Neuronal stem cell (in vitro differentiated cells): ENCODE data around the gene BORA.

ENCODE experiments used
- DNase-seq: peaks from one replicate; pipeline ENCODE4 v3.0.0-alpha.2; 2013; ENCODE audit warnings: low spot score
- H2AFZ ChIP-seq: one replicate; pipeline ENCODE4 v1.6.1; 2013; ENCODE audit warnings: mild to moderate bottlenecking, low read length, inconsistent platforms
- H2AK5ac ChIP-seq: 2 replicates; pipeline ENCODE4 v1.6.1; 2013; ENCODE audit warnings: low read depth, mild to moderate bottlenecking, inconsistent platforms, low read length, moderate library complexity, mixed read lengths
- H2BK120ac ChIP-seq: 2 replicates; pipeline ENCODE4 v1.6.1; 2013; ENCODE audit warnings: low read depth, mild to moderate bottlenecking, inconsistent platforms, low read length, moderate library complexity, mixed read lengths
- H2BK12ac ChIP-seq: one replicate; pipeline ENCODE4 v1.6.1; 2013; ENCODE audit warnings: low read length, inconsistent platforms
- H2BK15ac ChIP-seq: 2 replicates; pipeline ENCODE4 v1.6.1; 2013; ENCODE audit warnings: mild to moderate bottlenecking, low read length, inconsistent platforms, mixed read lengths
- H2BK5ac ChIP-seq: one replicate; pipeline ENCODE4 v1.6.1; 2013; ENCODE audit warnings: inconsistent platforms, mild to moderate bottlenecking, low read length, moderate library complexity
- H3K14ac ChIP-seq: one replicate; pipeline ENCODE4 v1.6.1; 2013; ENCODE audit warnings: low read length, inconsistent platforms
- H3K18ac ChIP-seq: 2 replicates; pipeline ENCODE4 v1.6.1; 2013; ENCODE audit warnings: low read length, inconsistent platforms
- H3K23ac ChIP-seq: 2 replicates; pipeline ENCODE4 v1.6.1; 2013; ENCODE audit warnings: low read depth, mild to moderate bottlenecking, mixed read lengths, low read length, inconsistent platforms; ENCODE audit not compliant: poor library complexity
- H3K27ac ChIP-seq: replicated peaks from 3 replicates; pipeline ENCODE4 v1.5.1; 2013; ENCODE audit warnings: low read length, inconsistent platforms
- H3K27me3 ChIP-seq, 3 experiments: 2 replicates each; pipeline ENCODE4 v1.6.1; 2013; ENCODE audit warnings: low read length in 3 of 3, mild to moderate bottlenecking in 2 of 3, inconsistent platforms in 1 of 3, low read depth in 1 of 3, mixed read lengths in 1 of 3, moderate library complexity in 1 of 3; ENCODE audit not compliant: control insufficient read depth in 3 of 3, insufficient read depth in 3 of 3
- H3K36me3 ChIP-seq, 2 donors: replicated peaks in 1 of 2; 2 replicates each; pipeline ENCODE4 v1.6.1; 2013; ENCODE audit warnings: low read length in 2 of 2; ENCODE audit not compliant: control insufficient read depth in 2 of 2, insufficient read depth in 2 of 2
- H3K4ac ChIP-seq: 2 replicates; pipeline ENCODE4 v1.6.1; 2013; ENCODE audit warnings: inconsistent platforms, mild to moderate bottlenecking, low read length, moderate library complexity
- H3K4me1 ChIP-seq, 2 donors: 1 replicate in 1 of 2; 2 replicates in 1 of 2; pipeline ENCODE4 v1.6.1; 2013; ENCODE audit warnings: low read length in 2 of 2, low read depth in 1 of 2; ENCODE audit not compliant: control insufficient read depth in 2 of 2, insufficient read depth in 1 of 2
- H3K4me2 ChIP-seq: one replicate; pipeline ENCODE4 v1.6.1; 2013; ENCODE audit warnings: mild to moderate bottlenecking, low read length, inconsistent platforms; ENCODE audit not compliant: insufficient read depth, poor library complexity, severe bottlenecking
- H3K4me3 ChIP-seq, 2 donors: 2 replicates each; pipeline ENCODE4 v1.5.1; 2013; ENCODE audit warnings: low read length in 2 of 2, mild to moderate bottlenecking in 2 of 2, inconsistent platforms in 1 of 2, moderate library complexity in 1 of 2
- H3K79me1 ChIP-seq: one replicate; pipeline ENCODE4 v1.6.1; 2013; ENCODE audit warnings: low read depth, mild to moderate bottlenecking, inconsistent platforms, low read length, moderate library complexity
- H3K9ac ChIP-seq: one replicate; pipeline ENCODE4 v1.6.1; 2013; ENCODE audit warnings: mild to moderate bottlenecking, low read depth, low read length, inconsistent platforms; ENCODE audit not compliant: poor library complexity
- H3K9me3 ChIP-seq, 2 donors: replicated peaks in 1 of 2; 2 replicates each; pipeline versions ENCODE3 to v1.6.1; 2013; ENCODE audit warnings: low read length in 2 of 2, mild to moderate bottlenecking in 2 of 2, inconsistent platforms in 1 of 2, low read depth in 1 of 2, mixed read lengths in 1 of 2, moderate library complexity in 1 of 2; ENCODE audit not compliant: control insufficient read depth in 2 of 2, insufficient read depth in 1 of 2
- H4K8ac ChIP-seq: one replicate; pipeline ENCODE4 v1.6.1; 2013; ENCODE audit warnings: low read depth, mild to moderate bottlenecking, inconsistent platforms, low read length, moderate library complexity
- H4K91ac ChIP-seq: one replicate; pipeline ENCODE4 v1.6.1; 2013; ENCODE audit warnings: low read length, low read depth, mild to moderate bottlenecking, inconsistent platforms; ENCODE audit not compliant: poor library complexity
- WGBS, 2 donors: extraction: QIAGEN DNeasy Blood & Tissue Kit; methylation state at CpG; one replicate each; pipeline ENCODE4 v1.1.7; 2013; ENCODE audit warnings: missing lambda C conversion rate in 2 of 2, mixed read lengths in 1 of 2; ENCODE audit not compliant: insufficient read length in 2 of 2, insufficient replicate concordance in 1 of 2; ENCODE audit errors: extremely low coverage in 2 of 2; 5-methylcytosine and 5-hydroxymethylcytosine counted together

BORA gene

DNA sequence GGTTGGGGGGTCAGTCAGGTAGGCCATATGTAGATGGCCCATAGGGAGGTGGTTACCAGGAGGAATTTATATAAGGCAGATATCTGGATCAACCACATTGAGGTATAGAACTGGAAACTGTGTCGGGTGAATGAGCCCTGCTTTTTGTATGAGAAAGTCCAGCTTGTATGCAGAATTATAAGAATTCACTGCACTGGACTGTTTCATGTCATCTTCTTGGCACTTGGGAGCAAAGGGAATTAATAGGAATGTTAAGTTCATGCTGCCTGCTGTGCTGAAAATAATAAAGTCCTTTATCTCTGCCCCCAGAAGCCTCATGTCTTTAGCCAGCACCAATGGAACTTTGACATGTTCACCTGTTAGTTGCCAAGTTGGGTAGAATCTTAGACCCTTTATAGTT is 12.3 kb downstream of the BORA start:
- DNase-seq: no peak
- Histone ChIP-seq H3K27ac (no peak overlapping the region), H3K9ac (no peak overlapping the region), H3K27me3 (no peaks in the 10 kb centered on the region), H3K4ac (no peak overlapping the region), H2AFZ (no peak overlapping the region), H2BK5ac (no peak overlapping the region), H4K91ac (no peak overlapping the region), H3K4me2 (no peak overlapping the region), H3K4me3 (no peak overlapping the region), H3K36me3 (peaks cover 7 to 97% of the 10 kb centered on the region in 2 donors), H3K23ac (no peak overlapping the region), H4K8ac (no peak overlapping the region), H2BK15ac (no peak overlapping the region), H3K79me1 (no peaks in the 10 kb centered on the region), H2AK5ac (no peak overlapping the region), H3K14ac (no peak overlapping the region), H3K9me3 (no peaks in the 10 kb centered on the region), H3K18ac (no peak overlapping the region), H2BK120ac (no peak overlapping the region), H2BK12ac (no peak overlapping the region), H3K4me1 (no peaks in the 10 kb centered on the region)
- no CpG with 5 or more reads among the region's 1 CpG for WGBS, 2 donors

- Histone ChIP-seq H3K9me3 (no peaks in the 10 kb centered on the region), H2AK5ac (no peak overlapping the region), H3K27me3 (no peaks in the 10 kb centered on the region), H3K4me1 (no peaks in the 10 kb centered on the region), H3K4ac (no peak overlapping the region), H3K27ac (no peak overlapping the region), H3K79me1 (no peaks in the 10 kb centered on the region), H2BK120ac (no peak overlapping the region), H4K91ac (no peak overlapping the region), H4K8ac (no peak overlapping the region), H2BK15ac (no peak overlapping the region), H3K18ac (no peak overlapping the region), H2AFZ (no peak overlapping the region), H3K14ac (no peak overlapping the region), H2BK12ac (no peak overlapping the region), H3K4me2 (no peak overlapping the region), H3K4me3 (no peak overlapping the region), H3K9ac (no peak overlapping the region), H3K36me3 (peaks cover 11 to 97% of the 10 kb centered on the region in 2 donors), H3K23ac (no peak overlapping the region), H2BK5ac (no peak overlapping the region)
- WGBS, 2 donors: no CpG with 5 or more reads among the region's 1 CpG
- DNase-seq: no peak
Observed at GRCh38 chr13:72745260-72745659, 17.5 kb downstream of the BORA start.

DNA sequence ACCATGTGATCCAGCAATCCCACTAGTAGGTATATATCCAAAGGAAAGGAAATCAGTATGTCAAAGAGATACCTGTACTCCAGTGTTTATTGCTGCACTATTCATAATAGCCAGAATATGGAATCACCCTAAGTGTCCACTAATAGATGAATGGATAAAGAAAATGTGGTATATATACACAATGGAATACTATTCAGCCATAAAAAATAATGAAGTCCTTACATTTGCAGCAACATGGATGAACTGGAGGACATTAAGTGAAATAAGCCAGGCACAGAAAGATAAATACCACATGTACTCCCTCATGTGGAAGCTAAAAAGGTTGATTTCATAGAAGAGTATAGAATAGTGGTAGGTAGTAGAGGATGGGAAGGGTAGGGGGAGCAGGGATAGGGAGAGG is 23.5 kb downstream of the BORA start:
- Histone ChIP-seq H3K27ac (no peak overlapping the region), H3K4me1 (no peaks in the 10 kb centered on the region), H3K9me3 (peaks cover 0 to 10% of the 10 kb centered on the region in 2 donors), H3K79me1 (no peaks in the 10 kb centered on the region), H3K4me3 (no peak overlapping the region), H3K36me3 (peaks cover 12 to 100% of the 10 kb centered on the region in 2 donors), H4K91ac (no peak overlapping the region), H3K18ac (no peak overlapping the region), H2BK120ac (no peak overlapping the region), H2BK15ac (no peak overlapping the region), H3K9ac (no peak overlapping the region), H3K14ac (no peak overlapping the region), H2AK5ac (no peak overlapping the region), H3K4me2 (no peak overlapping the region), H2AFZ (no peak overlapping the region), H3K23ac (no peak overlapping the region), H2BK12ac (no peak overlapping the region), H3K4ac (no peak overlapping the region), H4K8ac (no peak overlapping the region), H2BK5ac (no peak overlapping the region), H3K27me3 (no peaks in the 10 kb centered on the region)
- DNase-seq: no peak

DNA sequence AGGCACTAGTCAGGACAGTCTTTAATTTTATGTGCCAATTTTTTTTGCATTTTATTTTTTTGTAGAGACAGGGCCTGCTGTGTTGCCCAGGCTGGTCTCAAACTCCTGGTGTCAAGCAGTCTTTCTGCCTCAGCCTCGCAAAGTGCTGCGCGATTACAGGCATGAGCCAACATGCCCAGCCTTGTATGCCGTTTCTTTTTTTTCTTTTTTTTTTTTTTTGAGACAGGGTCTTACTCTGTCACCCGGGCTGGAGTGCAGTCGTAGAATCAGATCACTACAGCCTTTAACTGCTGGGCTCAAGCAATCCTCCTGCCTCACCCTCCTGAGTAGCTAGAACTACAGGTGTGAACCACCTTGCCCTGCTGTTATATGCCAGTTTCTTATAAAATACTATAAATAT is 26.4 kb downstream of the BORA start:
- H3K4me2 ChIP-seq: no peak overlapping the region
- H3K14ac ChIP-seq: no peak overlapping the region
- no peak overlapping the region for H2BK5ac ChIP-seq
- WGBS, 2 donors: no CpG with 5 or more reads among the region's 6 CpGs
- no peak overlapping the region for H3K18ac ChIP-seq
- H3K23ac ChIP-seq: no peak overlapping the region
- no peak overlapping the region for H2BK15ac ChIP-seq
- H2AFZ ChIP-seq: no peak overlapping the region
- no peak overlapping the region for H2AK5ac ChIP-seq
- H4K8ac ChIP-seq: no peak overlapping the region
- no peak overlapping the region for H2BK12ac ChIP-seq
- peaks cover 11 to 99% of the 10 kb centered on the region in 2 donors for H3K36me3 ChIP-seq
- H3K27ac ChIP-seq: no peak overlapping the region
- H3K4me3 ChIP-seq: no peak overlapping the region
- H3K79me1 ChIP-seq: no peaks in the 10 kb centered on the region
- H3K4ac ChIP-seq: no peak overlapping the region
- DNase-seq: no peak
- H3K27me3 ChIP-seq: no peaks in the 10 kb centered on the region
- H2BK120ac ChIP-seq: no peak overlapping the region
- H3K4me1 ChIP-seq: no peaks in the 10 kb centered on the region
- H4K91ac ChIP-seq: no peak overlapping the region
- peaks cover 0 to 10% of the 10 kb centered on the region in 2 donors for H3K9me3 ChIP-seq
- no peak overlapping the region for H3K9ac ChIP-seq
